GM12891 (cell line): ENCODE results near the gene EZH1.
"Not testable (repeated sequence)": the region's sequence is repeated elsewhere in the genome, so short reads cannot be mapped to it uniquely, and the experiment has no call there.

Experiments used
- DNase-seq: peaks from one replicate; pipeline ENCODE4 v3.0.0; 2011; ENCODE audit warnings: low spot score; ENCODE audit not compliant: insufficient read length
- FAIRE-seq: peaks from 2 replicates; lab custom pipeline; 2011; peaks lifted over from hg19 to GRCh38; lab: Jason Lieb, UNC
- PAX5 ChIP-seq: IDR thresholded peaks from 2 replicates; pipeline ENCODE4 v1.6.1; 2011; ENCODE audit warnings: low read length, moderate library complexity, mild to moderate bottlenecking; ENCODE audit not compliant: insufficient read depth, severe bottlenecking
- POLR2A ChIP-seq: IDR thresholded peaks from 2 replicates; pipeline ENCODE4 v1.6.1; 2011; ENCODE audit warnings: low read depth, low read length, control low read depth
- POLR2AphosphoS5 ChIP-seq: IDR thresholded peaks from 2 replicates; pipeline ENCODE4 v1.6.1; 2011; ENCODE audit warnings: low read depth, low read length, control low read depth
- POU2F2 ChIP-seq: IDR thresholded peaks from 2 replicates; pipeline ENCODE4 v1.6.1; 2011; ENCODE audit warnings: low read depth, mild to moderate bottlenecking, control low read depth, low read length, moderate library complexity
- SPI1 ChIP-seq: IDR thresholded peaks from 2 replicates; pipeline ENCODE4 v1.6.1; 2011; ENCODE audit warnings: low read depth, low read length, control low read depth
- TAF1 ChIP-seq: IDR thresholded peaks from 2 replicates; pipeline ENCODE4 v1.6.1; 2011; ENCODE audit warnings: low read depth, low read length, control low read depth

EZH1 gene

GRCh38 chr17:42781639-42782165 is 36.9 kb upstream of the EZH1 start:
- FAIRE-seq = no peak
- no peak for DNase-seq
- TF ChIP-seq POLR2A (no peak), PAX5 (no peak), POLR2AphosphoS5 (no peak), SPI1 (no peak), TAF1 (no peak), POU2F2 (no peak)

GRCh38 chr17:42780851-42781638 is 36.2 kb upstream of the EZH1 start:
- DNase-seq (no peak), FAIRE-seq (no peak)
- TF ChIP-seq SPI1 (no peak), TAF1 (no peak), POLR2AphosphoS5 (no peak), PAX5 (no peak), POU2F2 (no peak), POLR2A (no peak; the same call in 1 of the 2 replicates)

- no peak for TF ChIP-seq PAX5
- TF ChIP-seq POU2F2 = no peak
- peak; percentile 12; the same call in 1 of the 2 replicates for TF ChIP-seq POLR2AphosphoS5
- TF ChIP-seq POLR2A = no peak; the same call in 1 of the 2 replicates
- TF ChIP-seq SPI1 = no peak
- no peak for TF ChIP-seq TAF1
- DNase-seq (no peak), FAIRE-seq (no peak)
Measured at GRCh38 chr17:42779936-42780850, 35.4 kb upstream of the EZH1 start, which contains the start of gene WNK4. TSS of gene WNK4 (plus strand) at chr17:42780610. CDS start at chr17:42780699, 89 bp downstream.

- no peak for TF ChIP-seq SPI1
- TF ChIP-seq TAF1 = no peak
- TF ChIP-seq POLR2A = no peak
- no peak for TF ChIP-seq POLR2AphosphoS5
- TF ChIP-seq POU2F2 = no peak
- TF ChIP-seq PAX5 = no peak
- DNase-seq = no peak
- FAIRE-seq = no peak
Measured at GRCh38 chr17:42779304-42779935, 34.6 kb upstream of the EZH1 start.

GRCh38 chr17:42778570-42778969 is 33.7 kb upstream of the EZH1 start:
- DNase-seq (no peak), FAIRE-seq (no peak)
- no peak for TF ChIP-seq POLR2A
- TF ChIP-seq PAX5 = no peak
- no peak for TF ChIP-seq SPI1
- no peak for TF ChIP-seq TAF1
- TF ChIP-seq POLR2AphosphoS5 = no peak
- no peak for TF ChIP-seq POU2F2

GRCh38 chr17:42775534-42776098 is 30.8 kb upstream of the EZH1 start:
- TF ChIP-seq POLR2AphosphoS5 (no peak), SPI1 (peak; percentile 95), PAX5 (no peak)
- FAIRE-seq (no peak), DNase-seq (no peak)

- FAIRE-seq (no peak), DNase-seq (no peak)
- TF ChIP-seq POLR2AphosphoS5 = no peak
- no peak for TF ChIP-seq PAX5
- TF ChIP-seq TAF1 = no peak
- TF ChIP-seq SPI1 = no peak
- TF ChIP-seq POLR2A = no peak
- no peak for TF ChIP-seq POU2F2
Measured at GRCh38 chr17:42774066-42774745, 29.4 kb upstream of the EZH1 start.

GRCh38 chr17:42773290-42774035 is 28.6 kb upstream of the EZH1 start, which contains the start of gene VPS25:
TSS of gene VPS25 (plus strand) at chr17:42773449. CDS start at chr17:42773476, 27 bp downstream.
- TF ChIP-seq TAF1 = peak; percentile 99
- TF ChIP-seq POLR2A = peak; percentile 96
- peak; percentile 97 for TF ChIP-seq POLR2AphosphoS5
- peak; percentile 84; the same call in 1 of the 2 replicates for TF ChIP-seq POU2F2
- no peak for TF ChIP-seq PAX5
- peak; percentile 32; the same call in 1 of the 2 replicates for TF ChIP-seq SPI1
- FAIRE-seq (peak; percentile 79), DNase-seq (peak; percentile 81)

- DNase-seq (no peak), FAIRE-seq (no peak)
- TF ChIP-seq POU2F2 = no peak
Measured at GRCh38 chr17:42772945-42773289, 28.1 kb upstream of the EZH1 start.

GRCh38 chr17:42769964-42770363 is 25.1 kb upstream of the EZH1 start:
- not testable (repeated sequence) for FAIRE-seq, DNase-seq

- not testable (repeated sequence) for DNase-seq, FAIRE-seq
Measured at GRCh38 chr17:42768006-42768405, 23.2 kb upstream of the EZH1 start.
